Activated T-cell treated with anti-CD3 and anti-CD28 coated beads for 48 hours (primary cell): Measurements from ENCODE around the gene ORMDL2.
"Not testable (repeated sequence)": the region's sequence is repeated elsewhere in the genome, so short reads cannot be mapped to it uniquely, and the experiment has no call there.

Experiments
- DNase-seq: peaks from one replicate; pipeline ENCODE4 v3.0.0-alpha.2; 2020; ENCODE audit warnings: low read depth

ORMDL2 gene

GRCh38 chr12:55861396-55861795 lies 43.6 kb downstream of the ORMDL2 start:
- DNase-seq = no peak

GRCh38 chr12:55861871-55862270 lies 44.0 kb downstream of the ORMDL2 start:
- no peak for DNase-seq

- no peak for DNase-seq
These were observed 44.4 kb downstream of the ORMDL2 start for GRCh38 chr12:55862286-55862685.

GRCh38 chr12:55862931-55863330 lies 45.1 kb downstream of the ORMDL2 start:
- DNase-seq = not testable (repeated sequence)

GRCh38 chr12:55865327-55865726 lies 47.5 kb downstream of the ORMDL2 start:
- DNase-seq = no peak

GRCh38 chr12:55866454-55867004 lies 48.7 kb downstream of the ORMDL2 start:
- not testable (repeated sequence) for DNase-seq
